GM23338 (cell line): ENCODE measurements around the gene FMN1. TPM values are rescaled to one million over a fixed set of nuclear protein-coding genes. Genes with fewer than 3 reads are reported as not detected.
A peak's percentile ranks its signal among the peaks of the same experiment; 100 is the strongest.

Experiments used
- ATAC-seq: fragments of 200-7000 bp; cut with Tn5 transposase; 3 replicates; pipeline ENCODE4 v1.9.1; 2020
- DNase-seq: peaks from one replicate; pipeline ENCODE4 v3.0.0-alpha.2; 2015; ENCODE audit warnings: low spot score
- H2AFZ ChIP-seq: fragments of 200-600 bp; sonication (generic); 2 replicates; pipeline ENCODE4 v1.8.0; 2016; ENCODE audit warnings: antibody characterized with exemption, mild to moderate bottlenecking, moderate library complexity
- H3F3A ChIP-seq: fragments of 200-600 bp; sonication (generic); replicated peaks from 2 replicates; pipeline ENCODE4 v1.8.0; 2017; ENCODE audit warnings: antibody characterized with exemption, mixed run types, low read depth
- H3K27ac ChIP-seq: fragments of 200-600 bp; sonication (generic); 2 replicates; pipeline ENCODE4 v1.6.1; 2016; ENCODE audit warnings: low read depth
- H3K27me3 ChIP-seq: fragments of 200-600 bp; sonication (generic); 2 replicates; pipeline ENCODE4 v1.8.0; 2016; ENCODE audit warnings: mild to moderate bottlenecking, mixed run types, moderate library complexity; ENCODE audit not compliant: insufficient read depth
- H3K36me3 ChIP-seq: fragments of 200-600 bp; sonication (generic); 2 replicates; pipeline ENCODE4 v1.8.0; 2016; ENCODE audit warnings: mild to moderate bottlenecking; ENCODE audit not compliant: insufficient read depth
- H3K4me1 ChIP-seq: fragments of 200-600 bp; sonication (generic); 2 replicates; pipeline ENCODE4 v1.8.0; 2016; ENCODE audit warnings: mild to moderate bottlenecking, moderate library complexity; ENCODE audit not compliant: insufficient read depth
- H3K4me2 ChIP-seq: fragments of 200-600 bp; sonication (generic); 2 replicates; pipeline ENCODE4 v1.7.1; 2017; ENCODE audit warnings: mixed run types
- H3K4me3 ChIP-seq: fragments of 200-600 bp; sonication (generic); 2 replicates; pipeline ENCODE4 v1.6.1; 2016; ENCODE audit warnings: mixed run types
- H3K79me2 ChIP-seq: fragments of 200-600 bp; sonication (generic); replicated peaks from 2 replicates; pipeline ENCODE4 v1.8.0; 2017; ENCODE audit warnings: mild to moderate bottlenecking; ENCODE audit not compliant: insufficient read depth
- H3K9me2 ChIP-seq: fragments of 200-600 bp; sonication (generic); 2 replicates; pipeline ENCODE4 v1.8.0; 2017; ENCODE audit not compliant: insufficient read depth
- H4K20me1 ChIP-seq: fragments of 200-600 bp; sonication (generic); replicated peaks from 2 replicates; pipeline ENCODE4 v1.8.0; 2017; ENCODE audit warnings: mild to moderate bottlenecking; ENCODE audit not compliant: insufficient read depth
- H3K27ac Mint-ChIP-seq: 2 replicates; pipeline ENCODE4 v1.8.0; 2020; ENCODE audit warnings: inconsistent platforms, mild to moderate bottlenecking, moderate library complexity, mixed read lengths
- H3K27me3 Mint-ChIP-seq: 3 replicates; pipeline ENCODE4 v1.8.0; 2022; ENCODE audit warnings: low read depth, mild to moderate bottlenecking, moderate library complexity, mixed read lengths, inconsistent platforms; ENCODE audit not compliant: insufficient read depth, poor library complexity
- H3K36me3 Mint-ChIP-seq: 3 replicates; pipeline ENCODE4 v1.8.0; 2021; ENCODE audit warnings: low read depth, mild to moderate bottlenecking, inconsistent platforms, moderate library complexity, mixed read lengths
- H3K4me1 Mint-ChIP-seq: 3 replicates; pipeline ENCODE4 v1.8.0; 2020; ENCODE audit warnings: mild to moderate bottlenecking, inconsistent platforms, mixed read lengths
- H3K4me3 Mint-ChIP-seq: 3 replicates; pipeline ENCODE4 v1.8.0; 2021; ENCODE audit warnings: moderate library complexity, mild to moderate bottlenecking, inconsistent platforms, mixed read lengths
- H3K9me3 Mint-ChIP-seq: 3 replicates; pipeline ENCODE4 v1.8.0; 2020; ENCODE audit warnings: moderate library complexity, mild to moderate bottlenecking, inconsistent platforms, mixed read lengths
- CREB1 ChIP-seq: fragments of 250-450 bp; sonication (Bioruptor Pico); IDR thresholded peaks from 2 replicates; pipeline ENCODE4 v1.5.0; 2020; ENCODE audit warnings: low read depth, mild to moderate bottlenecking, moderate library complexity
- EZH2 ChIP-seq: fragments of 200-600 bp; sonication (generic); IDR thresholded peaks from one replicate; pipeline ENCODE4 v1.8.0; 2017; ENCODE audit warnings: antibody characterized with exemption, mild to moderate bottlenecking, low read depth; ENCODE audit not compliant: unreplicated experiment
- EZH2phosphoT487 ChIP-seq: fragments of 200-600 bp; sonication (generic); IDR thresholded peaks from one replicate; pipeline ENCODE4 v1.8.1; 2018; ENCODE audit warnings: antibody characterized with exemption; ENCODE audit not compliant: unreplicated experiment
- JUNB ChIP-seq: IDR thresholded peaks from one replicate; pipeline ENCODE4 v1.6.1; 2016; ENCODE audit warnings: antibody characterized with exemption; ENCODE audit not compliant: unreplicated experiment
- NANOG ChIP-seq: IDR thresholded peaks from 2 replicates; pipeline ENCODE4 v1.6.1; 2016; ENCODE audit warnings: antibody characterized with exemption, borderline replicate concordance
- STAT1 ChIP-seq: IDR thresholded peaks from one replicate; pipeline ENCODE4 v1.6.1; 2016; ENCODE audit warnings: antibody characterized with exemption; ENCODE audit not compliant: unreplicated experiment
- ZNF114 ChIP-seq: fragments of 250-450 bp; sonication (Bioruptor Pico); IDR thresholded peaks from 2 replicates; pipeline ENCODE4 v1.5.0; 2020; ENCODE audit warnings: mild to moderate bottlenecking, moderate library complexity
- ZNF331 ChIP-seq: fragments of 250-450 bp; sonication (Bioruptor Pico); IDR thresholded peaks from 2 replicates; pipeline ENCODE4 v1.5.0; 2020; ENCODE audit warnings: low read depth, mild to moderate bottlenecking, moderate library complexity
- polyA plus RNA-seq: library from polyadenylated mRNA; unstranded; fragments of >200 nt; fragmentation: Nextera tagmentation; extraction: Ambion mirVana; gene quantifications from 2 replicates; pipeline ENCODE4 v1.2.1, GENCODE V29; 2016
- total RNA-seq: library from RNA; depleted of rRNA; stranded (reverse); fragments of >200 nt; shearing (Covaris generic); gene quantifications from 2 replicates; pipeline ENCODE4 v1.2.3, GENCODE V29; 2014
- TF ChIP-seq, protein P1 (sequence below), 2 experiments: fragments of 200-600 bp in 1 of 2; sonication (generic) in 1 of 2; conservative IDR thresholded peaks; 2 replicates each; pipeline versions ENCODE4 v1.5.1 to v1.6.1; 2016 to 2017; ENCODE audit warnings: antibody characterized with exemption in 2 of 2, low read depth in 2 of 2, mild to moderate bottlenecking in 2 of 2, moderate library complexity in 1 of 2
- TF ChIP-seq, protein P2 (sequence below): fragments of 250-450 bp; sonication (Bioruptor Pico); IDR thresholded peaks from 2 replicates; pipeline ENCODE4 v1.5.0; 2020; ENCODE audit warnings: mild to moderate bottlenecking, moderate library complexity

Gene FMN1
- total and polyA plus RNA-seq, 2 experiments from 2014 or later: 1.2 to 1.6 TPM

DNA sequence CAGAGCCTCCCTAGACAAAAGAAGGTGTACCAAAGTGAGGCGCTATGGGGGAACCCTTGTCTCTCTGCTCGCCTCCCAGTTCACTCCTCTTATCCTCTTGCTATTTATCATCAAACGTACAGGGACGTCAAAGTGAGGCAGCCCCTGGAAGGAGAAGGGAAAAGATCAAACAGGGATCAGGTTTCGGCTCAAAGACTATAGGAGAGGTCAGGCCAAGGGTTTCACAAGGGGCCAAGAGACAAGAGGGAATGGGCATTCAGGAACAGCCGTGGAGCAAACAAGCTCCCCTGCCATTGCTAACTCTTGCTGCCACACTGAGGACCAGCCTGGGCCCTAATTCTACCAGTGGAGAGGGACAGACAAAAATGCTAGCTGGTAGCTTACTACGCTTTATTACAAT, 308.1 kb downstream of the FMN1 start:
- H3F3A ChIP-seq: no peaks in the 10 kb centered on the region
- Mint-ChIP-seq H3K36me3 (no peaks in the 10 kb centered on the region), H3K27ac (no peak overlapping the region), H3K9me3 (no peaks in the 10 kb centered on the region), H3K27me3 (peaks cover 3% of the 10 kb centered on the region), H3K4me3 (no peak overlapping the region), H3K4me1 (peaks cover 15% of the 10 kb centered on the region; the same call in 2 of the 3 replicates)
- no peaks in the 10 kb centered on the region for H3K79me2 ChIP-seq
- no peaks in the 10 kb centered on the region for H3K36me3 ChIP-seq
- DNase-seq: peak; percentile 38
- TF ChIP-seq, protein P1, sequence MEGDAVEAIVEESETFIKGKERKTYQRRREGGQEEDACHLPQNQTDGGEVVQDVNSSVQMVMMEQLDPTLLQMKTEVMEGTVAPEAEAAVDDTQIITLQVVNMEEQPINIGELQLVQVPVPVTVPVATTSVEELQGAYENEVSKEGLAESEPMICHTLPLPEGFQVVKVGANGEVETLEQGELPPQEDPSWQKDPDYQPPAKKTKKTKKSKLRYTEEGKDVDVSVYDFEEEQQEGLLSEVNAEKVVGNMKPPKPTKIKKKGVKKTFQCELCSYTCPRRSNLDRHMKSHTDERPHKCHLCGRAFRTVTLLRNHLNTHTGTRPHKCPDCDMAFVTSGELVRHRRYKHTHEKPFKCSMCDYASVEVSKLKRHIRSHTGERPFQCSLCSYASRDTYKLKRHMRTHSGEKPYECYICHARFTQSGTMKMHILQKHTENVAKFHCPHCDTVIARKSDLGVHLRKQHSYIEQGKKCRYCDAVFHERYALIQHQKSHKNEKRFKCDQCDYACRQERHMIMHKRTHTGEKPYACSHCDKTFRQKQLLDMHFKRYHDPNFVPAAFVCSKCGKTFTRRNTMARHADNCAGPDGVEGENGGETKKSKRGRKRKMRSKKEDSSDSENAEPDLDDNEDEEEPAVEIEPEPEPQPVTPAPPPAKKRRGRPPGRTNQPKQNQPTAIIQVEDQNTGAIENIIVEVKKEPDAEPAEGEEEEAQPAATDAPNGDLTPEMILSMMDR (conservative IDR thresholded peaks at IDR 0.05; ENCODE audit: low read depth in 2 of 2): peak in 1 of 2 experiments; percentile 23; a peak in 1 of 4 replicates
- TF ChIP-seq ZNF114 (CRISPR knock-in tag): no peak
- 0 out of 2 replicates have a peak, but pooled peaks cover 3% of the 10 kb centered on the region for H3K9me2 ChIP-seq
- H3K4me2 ChIP-seq: no peak overlapping the region
- H3K27ac ChIP-seq: no peak overlapping the region
- peak; percentile 80 for ATAC-seq
- H3K4me1 ChIP-seq: peaks cover 12% of the 10 kb centered on the region; the same call in 1 of the 2 replicates
- no peaks in the 10 kb centered on the region for H4K20me1 ChIP-seq
- H2AFZ ChIP-seq: no peak overlapping the region
- no peaks in the 10 kb centered on the region for H3K27me3 ChIP-seq
- no peak overlapping the region for H3K4me3 ChIP-seq

DNA sequence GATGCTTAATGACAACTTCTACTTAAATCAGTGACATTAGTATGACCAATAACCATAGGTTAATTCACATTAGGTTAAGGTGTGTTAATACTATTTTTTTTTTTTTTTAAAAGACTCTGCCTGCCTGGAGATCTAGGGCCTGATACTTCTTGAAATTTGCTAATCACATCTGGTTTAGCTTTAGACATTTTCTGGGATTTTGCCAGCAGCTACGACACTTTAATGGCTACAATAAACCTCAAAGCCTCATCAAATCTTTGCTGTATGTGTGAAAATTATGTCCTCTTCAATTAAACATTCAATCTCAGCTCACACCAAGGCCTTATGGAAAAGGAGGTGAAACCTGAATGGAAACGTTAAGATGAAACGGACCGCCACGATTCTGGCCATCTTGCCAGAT, 308.8 kb downstream of the FMN1 start:
- peaks cover 12% of the 10 kb centered on the region; the same call in 1 of the 2 replicates for H3K4me1 ChIP-seq
- no peak overlapping the region for H3K27ac ChIP-seq
- no peaks in the 10 kb centered on the region for H3K36me3 ChIP-seq
- DNase-seq: no peak
- no peak overlapping the region for H3K4me3 ChIP-seq
- H3K9me3 Mint-ChIP-seq: no peaks in the 10 kb centered on the region
- no peak overlapping the region for H3K4me3 Mint-ChIP-seq
- peaks cover 3% of the 10 kb centered on the region for H3K27me3 Mint-ChIP-seq
- no peak overlapping the region for H3K4me2 ChIP-seq
- no peak overlapping the region for H2AFZ ChIP-seq
- H3K36me3 Mint-ChIP-seq: no peaks in the 10 kb centered on the region
- no peaks in the 10 kb centered on the region for H3K79me2 ChIP-seq
- no peaks in the 10 kb centered on the region for H4K20me1 ChIP-seq
- no peak for TF ChIP-seq STAT1
- TF ChIP-seq, protein P2, sequence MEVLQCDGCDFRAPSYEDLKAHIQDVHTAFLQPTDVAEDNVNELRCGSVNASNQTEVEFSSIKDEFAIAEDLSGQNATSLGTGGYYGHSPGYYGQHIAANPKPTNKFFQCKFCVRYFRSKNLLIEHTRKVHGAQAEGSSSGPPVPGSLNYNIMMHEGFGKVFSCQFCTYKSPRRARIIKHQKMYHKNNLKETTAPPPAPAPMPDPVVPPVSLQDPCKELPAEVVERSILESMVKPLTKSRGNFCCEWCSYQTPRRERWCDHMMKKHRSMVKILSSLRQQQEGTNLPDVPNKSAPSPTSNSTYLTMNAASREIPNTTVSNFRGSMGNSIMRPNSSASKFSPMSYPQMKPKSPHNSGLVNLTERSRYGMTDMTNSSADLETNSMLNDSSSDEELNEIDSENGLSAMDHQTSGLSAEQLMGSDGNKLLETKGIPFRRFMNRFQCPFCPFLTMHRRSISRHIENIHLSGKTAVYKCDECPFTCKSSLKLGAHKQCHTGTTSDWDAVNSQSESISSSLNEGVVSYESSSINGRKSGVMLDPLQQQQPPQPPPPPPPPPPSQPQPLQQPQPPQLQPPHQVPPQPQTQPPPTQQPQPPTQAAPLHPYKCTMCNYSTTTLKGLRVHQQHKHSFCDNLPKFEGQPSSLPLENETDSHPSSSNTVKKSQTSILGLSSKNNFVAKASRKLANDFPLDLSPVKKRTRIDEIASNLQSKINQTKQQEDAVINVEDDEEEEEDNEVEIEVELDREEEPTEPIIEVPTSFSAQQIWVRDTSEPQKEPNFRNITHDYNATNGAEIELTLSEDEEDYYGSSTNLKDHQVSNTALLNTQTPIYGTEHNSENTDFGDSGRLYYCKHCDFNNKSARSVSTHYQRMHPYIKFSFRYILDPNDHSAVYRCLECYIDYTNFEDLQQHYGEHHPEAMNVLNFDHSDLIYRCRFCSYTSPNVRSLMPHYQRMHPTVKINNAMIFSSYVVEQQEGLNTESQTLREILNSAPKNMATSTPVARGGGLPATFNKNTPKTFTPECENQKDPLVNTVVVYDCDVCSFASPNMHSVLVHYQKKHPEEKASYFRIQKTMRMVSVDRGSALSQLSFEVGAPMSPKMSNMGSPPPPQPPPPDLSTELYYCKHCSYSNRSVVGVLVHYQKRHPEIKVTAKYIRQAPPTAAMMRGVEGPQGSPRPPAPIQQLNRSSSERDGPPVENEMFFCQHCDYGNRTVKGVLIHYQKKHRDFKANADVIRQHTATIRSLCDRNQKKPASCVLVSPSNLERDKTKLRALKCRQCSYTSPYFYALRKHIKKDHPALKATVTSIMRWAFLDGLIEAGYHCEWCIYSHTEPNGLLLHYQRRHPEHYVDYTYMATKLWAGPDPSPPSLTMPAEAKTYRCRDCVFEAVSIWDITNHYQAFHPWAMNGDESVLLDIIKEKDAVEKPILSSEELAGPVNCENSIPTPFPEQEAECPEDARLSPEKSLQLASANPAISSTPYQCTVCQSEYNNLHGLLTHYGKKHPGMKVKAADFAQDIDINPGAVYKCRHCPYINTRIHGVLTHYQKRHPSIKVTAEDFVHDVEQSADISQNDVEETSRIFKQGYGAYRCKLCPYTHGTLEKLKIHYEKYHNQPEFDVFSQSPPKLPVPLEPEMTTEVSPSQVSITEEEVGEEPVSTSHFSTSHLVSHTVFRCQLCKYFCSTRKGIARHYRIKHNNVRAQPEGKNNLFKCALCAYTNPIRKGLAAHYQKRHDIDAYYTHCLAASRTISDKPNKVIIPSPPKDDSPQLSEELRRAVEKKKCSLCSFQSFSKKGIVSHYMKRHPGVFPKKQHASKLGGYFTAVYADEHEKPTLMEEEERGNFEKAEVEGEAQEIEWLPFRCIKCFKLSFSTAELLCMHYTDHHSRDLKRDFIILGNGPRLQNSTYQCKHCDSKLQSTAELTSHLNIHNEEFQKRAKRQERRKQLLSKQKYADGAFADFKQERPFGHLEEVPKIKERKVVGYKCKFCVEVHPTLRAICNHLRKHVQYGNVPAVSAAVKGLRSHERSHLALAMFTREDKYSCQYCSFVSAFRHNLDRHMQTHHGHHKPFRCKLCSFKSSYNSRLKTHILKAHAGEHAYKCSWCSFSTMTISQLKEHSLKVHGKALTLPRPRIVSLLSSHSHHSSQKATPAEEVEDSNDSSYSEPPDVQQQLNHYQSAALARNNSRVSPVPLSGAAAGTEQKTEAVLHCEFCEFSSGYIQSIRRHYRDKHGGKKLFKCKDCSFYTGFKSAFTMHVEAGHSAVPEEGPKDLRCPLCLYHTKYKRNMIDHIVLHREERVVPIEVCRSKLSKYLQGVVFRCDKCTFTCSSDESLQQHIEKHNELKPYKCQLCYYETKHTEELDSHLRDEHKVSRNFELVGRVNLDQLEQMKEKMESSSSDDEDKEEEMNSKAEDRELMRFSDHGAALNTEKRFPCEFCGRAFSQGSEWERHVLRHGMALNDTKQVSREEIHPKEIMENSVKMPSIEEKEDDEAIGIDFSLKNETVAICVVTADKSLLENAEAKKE (CRISPR knock-in tag): no peak
- TF ChIP-seq CREB1 (CRISPR knock-in tag): no peak
- TF ChIP-seq EZH2phosphoT487: no peak
- TF ChIP-seq EZH2: no peak
- no peak for TF ChIP-seq ZNF114 (CRISPR knock-in tag)
- no peak for TF ChIP-seq JUNB
- no peak for TF ChIP-seq ZNF331 (CRISPR knock-in tag)
- TF ChIP-seq NANOG: no peak
- no peaks in the 10 kb centered on the region for H3K27me3 ChIP-seq
- ATAC-seq: no peak
- peaks cover 15% of the 10 kb centered on the region; the same call in 2 of the 3 replicates for H3K4me1 Mint-ChIP-seq
- 0 out of 2 replicates have a peak, but pooled peaks cover 3% of the 10 kb centered on the region for H3K9me2 ChIP-seq
- no peaks in the 10 kb centered on the region for H3F3A ChIP-seq
- no peak overlapping the region for H3K27ac Mint-ChIP-seq
